A549 (cell line): ENCODE results near the gene CDK10. TPM values are rescaled to one million over a fixed set of nuclear protein-coding genes. Genes with fewer than 3 reads are reported as not detected.

Source experiments
- ATAC-seq, 2 experiments: fragments of 200-7000 bp in 1 of 2; fragments of >200 bp in 1 of 2; cut with Nextera tagmentation in 1 of 2; cut with Tn5 transposase in 1 of 2; 3 replicates each; pipeline versions ENCODE4 v1.8.0 to v1.9.1; 2018 to 2020; ENCODE audit warnings: mild to moderate bottlenecking in 1 of 2, moderate library complexity in 1 of 2
- CTCF ChIA-PET: fragments of 300-600 bp; sonication (Branson Sonifier 250); formaldehyde crosslinking; extraction: SDS; loops from one replicate; lab custom pipeline; 2021; ENCODE audit warnings: antibody characterized with exemption, inconsistent platforms; lab: Yijun Ruan, JAX
- POLR2A ChIA-PET: fragments of 350-600 bp; formaldehyde crosslinking; extraction: SDS; loops from one replicate; lab custom pipeline; 2021; ENCODE audit warnings: antibody characterized with exemption, inconsistent platforms; lab: Yijun Ruan, JAX
- DNase-seq, 2 experiments: peaks; one replicate each; pipeline versions ENCODE4 v3.0.0 to v3.0.0-alpha.2; 2011 to 2016; ENCODE audit warnings: low read depth in 1 of 2, low spot score in 1 of 2
- FAIRE-seq: peaks from 2 replicates; lab custom pipeline; 2011; peaks lifted over from hg19 to GRCh38; lab: Jason Lieb, UNC
- H3K27ac ChIP-seq, 2 experiments: fragments of >200 bp; sonication (Bioruptor Twin); formaldehyde crosslinking; 3 replicates each; pipeline ENCODE4 v1.5.1; 2016 to 2017
- H3K4me1 ChIP-seq: fragments of >200 bp; sonication (Bioruptor Twin); formaldehyde crosslinking; 3 replicates; pipeline ENCODE4 v1.6.1; 2016
- H3K4me2 ChIP-seq: fragments of >200 bp; sonication (Bioruptor Twin); formaldehyde crosslinking; 3 replicates; pipeline ENCODE4 v1.6.1; 2016
- H3K4me3 ChIP-seq: fragments of >200 bp; sonication (Bioruptor Twin); formaldehyde crosslinking; 3 replicates; pipeline ENCODE4 v1.5.1; 2016
- H3K9me3 ChIP-seq: fragments of >200 bp; sonication (Bioruptor Twin); formaldehyde crosslinking; 3 replicates; pipeline ENCODE4 v1.6.1; 2016
- CEBPB ChIP-seq, 2 experiments: fragments of >200 bp in 1 of 2; sonication (Bioruptor Twin) in 1 of 2; formaldehyde crosslinking in 1 of 2; IDR thresholded peaks; 2 replicates each; pipeline ENCODE4 v1.6.1; 2012 to 2016
- CHD2 ChIP-seq: fragments of 150-350 bp; IDR thresholded peaks from 2 replicates; pipeline ENCODE4 v1.6.1; 2014; ENCODE audit warnings: low read length; ENCODE audit not compliant: partially characterized antibody
- EHF ChIP-seq: fragments of 250-450 bp; sonication (Bioruptor Pico); IDR thresholded peaks from 2 replicates; pipeline ENCODE4 v1.5.0; 2020; ENCODE audit warnings: mild to moderate bottlenecking
- EP300 ChIP-seq, 2 experiments: fragments of >200 bp; sonication (Bioruptor Twin); formaldehyde crosslinking; IDR thresholded peaks; 2 replicates in 1 of 2; 3 replicates in 1 of 2; pipeline ENCODE4 v1.6.1; 2016 to 2017
- FOSB ChIP-seq: fragments of 250-450 bp; sonication (Bioruptor Pico); IDR thresholded peaks from 2 replicates; pipeline ENCODE4 v1.5.0; 2020; ENCODE audit warnings: mild to moderate bottlenecking, moderate library complexity
- HEYL ChIP-seq: fragments of 250-450 bp; sonication (Bioruptor Pico); IDR thresholded peaks from 2 replicates; pipeline ENCODE4 v1.8.0; 2021; ENCODE audit warnings: mild to moderate bottlenecking, moderate library complexity
- HOXA7 ChIP-seq: fragments of 250-450 bp; sonication (Bioruptor Pico); IDR thresholded peaks from 2 replicates; pipeline ENCODE4 v1.5.0; 2020; ENCODE audit warnings: mild to moderate bottlenecking, moderate library complexity
- JUN ChIP-seq, 2 experiments: fragments of >200 bp; sonication (Bioruptor Twin); formaldehyde crosslinking; IDR thresholded peaks; 2 replicates in 1 of 2; 3 replicates in 1 of 2; pipeline ENCODE4 v1.6.1; 2016 to 2017
- JUNB ChIP-seq: fragments of >200 bp; sonication (Bioruptor Twin); formaldehyde crosslinking; IDR thresholded peaks from 2 replicates; pipeline ENCODE4 v1.6.1; 2016
- MAZ ChIP-seq: fragments of 150-350 bp; IDR thresholded peaks from 2 replicates; pipeline ENCODE4 v1.6.1; 2014; ENCODE audit warnings: antibody characterized with exemption, low read depth, low read length, borderline replicate concordance
- NFE2L2 ChIP-seq: fragments of 150-350 bp; conservative IDR thresholded peaks from 2 replicates; pipeline ENCODE4 v1.6.1; 2014; ENCODE audit warnings: low read length
- NPAS2 ChIP-seq: fragments of 250-450 bp; sonication (Bioruptor Pico); IDR thresholded peaks from 2 replicates; pipeline ENCODE4 v1.8.0; 2022; ENCODE audit warnings: mild to moderate bottlenecking, moderate library complexity, borderline replicate concordance
- NR3C1 ChIP-seq: fragments of >200 bp; sonication (Bioruptor Twin); formaldehyde crosslinking; IDR thresholded peaks from 3 replicates; pipeline ENCODE4 v1.6.1; 2017
- PHF8 ChIP-seq: fragments of 200-600 bp; sonication (generic); IDR thresholded peaks from 2 replicates; pipeline ENCODE4 v1.6.1; 2016; ENCODE audit warnings: low read depth, mild to moderate bottlenecking, antibody characterized with exemption, moderate library complexity, borderline replicate concordance
- POLR2AphosphoS2 ChIP-seq: conservative IDR thresholded peaks from 2 replicates; pipeline ENCODE4 v1.6.1; 2012; ENCODE audit warnings: low read length, improper control_type of control experiment, inconsistent platforms
- RCOR1 ChIP-seq: fragments of 150-350 bp; IDR thresholded peaks from 2 replicates; pipeline ENCODE4 v1.6.1; 2014; ENCODE audit warnings: antibody characterized with exemption, low read length, low read depth
- RNF2 ChIP-seq: fragments of 200-600 bp; sonication (generic); IDR thresholded peaks from 2 replicates; pipeline ENCODE4 v1.6.1; 2016; ENCODE audit warnings: low read depth, mild to moderate bottlenecking, antibody characterized with exemption, moderate library complexity, borderline replicate concordance
- SMC3 ChIP-seq: fragments of >200 bp; sonication (Bioruptor Twin); formaldehyde crosslinking; IDR thresholded peaks from 3 replicates; pipeline ENCODE4 v1.6.1; 2018; ENCODE audit warnings: inconsistent platforms
- ZFP36 ChIP-seq: fragments of 450-650 bp; IDR thresholded peaks from 2 replicates; pipeline ENCODE4 v1.6.1; 2014; ENCODE audit warnings: borderline replicate concordance; ENCODE audit not compliant: partially characterized antibody
- WGBS: methylation state at CpG from one replicate; pipeline ENCODE4 v1.1.6; 2017; ENCODE audit errors: missing lambda C conversion rate; 5-methylcytosine and 5-hydroxymethylcytosine counted together
- polyA plus RNA-seq, 4 experiments: library from polyadenylated mRNA; depleted of rRNA in 3 of 4; stranded (reverse); fragments of >200 nt; fragmentation: RNase III in 1 of 4; extraction: RNeasy Plus Mini Kit Qiagen cat#74134 plus additional on column Dnase treatment in 1 of 4; gene quantifications; 2 replicates in 3 of 4; 3 replicates in 1 of 4; pipeline ENCODE4 v1.2.3, GENCODE V29; 2011 to 2017
- TF ChIP-seq, protein P1 (sequence below): fragments of 150-350 bp; IDR thresholded peaks from 2 replicates; pipeline ENCODE4 v1.6.1; 2014; ENCODE audit warnings: low read depth, mild to moderate bottlenecking, low read length
- TF ChIP-seq, protein P2 (sequence below): fragments of 450-650 bp; IDR thresholded peaks from 2 replicates; pipeline ENCODE4 v1.6.1; 2014; ENCODE audit warnings: antibody characterized with exemption
- TF ChIP-seq, protein P3 (sequence below): fragments of 250-450 bp; sonication (Bioruptor Pico); IDR thresholded peaks from 2 replicates; pipeline ENCODE4 v1.5.0; 2021; ENCODE audit warnings: mild to moderate bottlenecking, moderate library complexity, borderline replicate concordance
- TF ChIP-seq, protein P4 (sequence below): IDR thresholded peaks from 2 replicates; pipeline ENCODE4 v1.6.1; 2012
- TF ChIP-seq, protein P5 (sequence below): fragments of >200 bp; sonication (Bioruptor Twin); formaldehyde crosslinking; IDR thresholded peaks from 2 replicates; pipeline ENCODE4 v1.6.1; 2016

Gene CDK10
- polyA plus RNA-seq, 2 of the 4 experiments (the other 2 are of a cell fraction): 35.9 to 55.3 TPM

DNA sequence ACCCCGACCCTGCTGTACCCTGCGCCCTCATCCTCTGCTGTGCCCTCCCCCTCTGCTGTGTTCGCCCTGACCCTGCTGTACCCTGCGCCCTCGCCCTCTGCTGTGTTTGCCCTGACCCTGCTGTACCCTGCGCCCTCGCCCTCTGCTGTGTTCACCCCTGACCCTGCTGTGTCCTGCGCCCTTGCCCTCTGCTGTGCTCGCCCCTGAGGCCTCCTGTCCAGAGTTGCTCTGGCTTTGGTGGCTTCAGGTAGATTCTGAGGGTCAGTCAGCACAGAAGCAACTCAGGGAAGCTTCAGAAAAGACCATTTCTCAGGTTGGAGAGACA, 46.4 kb downstream of the CDK10 start:
- Histone ChIP-seq H3K4me3 (no peak overlapping the region), H3K4me2 (no peak overlapping the region), H3K27ac (no peak overlapping the region), H3K9me3 (no peaks in the 10 kb centered on the region), H3K4me1 (no peaks in the 10 kb centered on the region)
- no peak for ATAC-seq
- TF ChIP-seq EP300 (IDR thresholded peaks at IDR 0.05) (no peak), JUN (IDR thresholded peaks at IDR 0.05) (no peak), HEYL (CRISPR knock-in tag) (no peak), RCOR1 (no peak), NFE2L2 (no peak)
- TF ChIP-seq, protein P1, sequence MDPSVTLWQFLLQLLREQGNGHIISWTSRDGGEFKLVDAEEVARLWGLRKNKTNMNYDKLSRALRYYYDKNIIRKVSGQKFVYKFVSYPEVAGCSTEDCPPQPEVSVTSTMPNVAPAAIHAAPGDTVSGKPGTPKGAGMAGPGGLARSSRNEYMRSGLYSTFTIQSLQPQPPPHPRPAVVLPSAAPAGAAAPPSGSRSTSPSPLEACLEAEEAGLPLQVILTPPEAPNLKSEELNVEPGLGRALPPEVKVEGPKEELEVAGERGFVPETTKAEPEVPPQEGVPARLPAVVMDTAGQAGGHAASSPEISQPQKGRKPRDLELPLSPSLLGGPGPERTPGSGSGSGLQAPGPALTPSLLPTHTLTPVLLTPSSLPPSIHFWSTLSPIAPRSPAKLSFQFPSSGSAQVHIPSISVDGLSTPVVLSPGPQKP: no peak
- TF ChIP-seq, protein P2, sequence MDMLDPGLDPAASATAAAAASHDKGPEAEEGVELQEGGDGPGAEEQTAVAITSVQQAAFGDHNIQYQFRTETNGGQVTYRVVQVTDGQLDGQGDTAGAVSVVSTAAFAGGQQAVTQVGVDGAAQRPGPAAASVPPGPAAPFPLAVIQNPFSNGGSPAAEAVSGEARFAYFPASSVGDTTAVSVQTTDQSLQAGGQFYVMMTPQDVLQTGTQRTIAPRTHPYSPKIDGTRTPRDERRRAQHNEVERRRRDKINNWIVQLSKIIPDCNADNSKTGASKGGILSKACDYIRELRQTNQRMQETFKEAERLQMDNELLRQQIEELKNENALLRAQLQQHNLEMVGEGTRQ: no peak
- FAIRE-seq: no peak
- WGBS: 92% methylated on average over 9 of the region's 9 CpGs
- ChIA-PET CTCF (interaction anchor here (1.1 to 1.8 kb wide), 3 partner anchors 14 to 27 kb away, joined by 3 to 8 read pairs (median 3); no protein-coding TSS in a partner anchor), POLR2A (no interaction called here)
- DNase-seq: no peak

DNA sequence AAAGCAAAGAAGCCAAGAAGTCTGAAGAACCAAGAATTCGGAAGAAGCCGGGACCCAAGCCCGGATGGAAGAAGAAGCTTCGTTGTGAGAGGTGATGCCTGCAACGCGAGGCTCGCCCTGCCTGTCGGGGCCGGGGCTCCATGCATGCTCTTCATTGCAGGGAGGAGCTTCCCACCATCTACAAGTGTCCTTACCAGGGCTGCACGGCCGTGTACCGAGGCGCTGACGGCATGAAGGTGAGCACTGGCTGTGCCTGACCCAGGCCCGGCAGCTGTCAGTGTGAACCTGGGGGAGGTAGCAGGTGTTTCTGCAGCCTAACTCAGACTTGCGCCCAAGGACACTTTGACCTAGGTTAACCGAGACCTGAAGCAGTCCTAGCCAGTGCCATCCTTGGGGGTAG, 46.8 kb downstream of the CDK10 start:
- ChIA-PET CTCF (interaction anchor here (1.1 to 1.6 kb wide), 2 partner anchors 28 to 127 kb away, joined by 3 to 9 read pairs; no protein-coding TSS in a partner anchor), POLR2A (no interaction called here)
- WGBS: 92% methylated on average over 17 of the region's 17 CpGs

DNA sequence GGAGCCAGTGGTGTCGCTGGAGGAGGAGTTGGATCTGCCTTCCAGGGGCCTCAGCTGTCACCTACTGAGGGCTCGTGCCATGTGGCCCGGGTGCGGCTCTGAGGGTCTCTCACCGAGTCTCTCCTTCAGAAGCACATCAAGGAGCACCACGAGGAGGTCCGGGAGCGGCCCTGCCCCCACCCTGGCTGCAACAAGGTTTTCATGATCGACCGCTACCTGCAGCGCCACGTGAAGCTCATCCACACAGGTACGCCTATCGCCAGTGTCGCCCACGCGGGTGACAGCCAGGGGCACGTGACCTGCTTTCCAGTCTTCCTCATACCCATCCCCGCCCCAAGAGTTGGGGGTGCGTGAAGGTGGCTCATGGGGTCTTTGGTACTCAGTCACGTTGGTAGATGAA, 47.3 kb downstream of the CDK10 start:
- Histone ChIP-seq H3K27ac (no peak overlapping the region), H3K4me1 (no peaks in the 10 kb centered on the region), H3K9me3 (no peaks in the 10 kb centered on the region), H3K4me3 (no peak overlapping the region), H3K4me2 (no peak overlapping the region)
- ChIA-PET CTCF (interaction anchor here (1.1 to 1.6 kb wide), 2 partner anchors 28 to 127 kb away, joined by 3 to 9 read pairs; no protein-coding TSS in a partner anchor), POLR2A (no interaction called here)
- TF ChIP-seq CEBPB (IDR thresholded peaks at IDR 0.05) (no peak), EHF (no peak), ZFP36 (no peak), SMC3 (no peak), NR3C1 (no peak), PHF8 (no peak), NPAS2 (no peak), HOXA7 (CRISPR knock-in tag) (no peak), JUNB (no peak), CHD2 (no peak)
- TF ChIP-seq, protein P3, sequence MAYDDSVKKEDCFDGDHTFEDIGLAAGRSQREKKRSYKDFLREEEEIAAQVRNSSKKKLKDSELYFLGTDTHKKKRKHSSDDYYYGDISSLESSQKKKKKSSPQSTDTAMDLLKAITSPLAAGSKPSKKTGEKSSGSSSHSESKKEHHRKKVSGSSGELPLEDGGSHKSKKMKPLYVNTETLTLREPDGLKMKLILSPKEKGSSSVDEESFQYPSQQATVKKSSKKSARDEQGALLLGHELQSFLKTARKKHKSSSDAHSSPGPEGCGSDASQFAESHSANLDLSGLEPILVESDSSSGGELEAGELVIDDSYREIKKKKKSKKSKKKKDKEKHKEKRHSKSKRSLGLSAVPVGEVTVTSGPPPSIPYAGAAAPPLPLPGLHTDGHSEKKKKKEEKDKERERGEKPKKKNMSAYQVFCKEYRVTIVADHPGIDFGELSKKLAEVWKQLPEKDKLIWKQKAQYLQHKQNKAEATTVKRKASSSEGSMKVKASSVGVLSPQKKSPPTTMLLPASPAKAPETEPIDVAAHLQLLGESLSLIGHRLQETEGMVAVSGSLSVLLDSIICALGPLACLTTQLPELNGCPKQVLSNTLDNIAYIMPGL (CRISPR knock-in tag): no peak
- TF ChIP-seq, protein P4, sequence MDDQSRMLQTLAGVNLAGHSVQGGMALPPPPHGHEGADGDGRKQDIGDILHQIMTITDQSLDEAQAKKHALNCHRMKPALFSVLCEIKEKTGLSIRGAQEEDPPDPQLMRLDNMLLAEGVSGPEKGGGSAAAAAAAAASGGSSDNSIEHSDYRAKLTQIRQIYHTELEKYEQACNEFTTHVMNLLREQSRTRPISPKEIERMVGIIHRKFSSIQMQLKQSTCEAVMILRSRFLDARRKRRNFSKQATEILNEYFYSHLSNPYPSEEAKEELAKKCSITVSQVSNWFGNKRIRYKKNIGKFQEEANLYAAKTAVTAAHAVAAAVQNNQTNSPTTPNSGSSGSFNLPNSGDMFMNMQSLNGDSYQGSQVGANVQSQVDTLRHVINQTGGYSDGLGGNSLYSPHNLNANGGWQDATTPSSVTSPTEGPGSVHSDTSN: no peak
- WGBS: 91% methylated on average over 21 of the region's 21 CpGs
- FAIRE-seq (no peak), ATAC-seq (no peak), DNase-seq (no peak)

More for the DNA sequence above, 46.8 kb downstream of the CDK10 start:
- no peaks in the 10 kb centered on the region for H3K9me3 ChIP-seq
- TF ChIP-seq RNF2: no peak
- TF ChIP-seq EHF: no peak
- no peak for TF ChIP-seq POLR2AphosphoS2
- TF ChIP-seq CHD2: no peak
- no peak for TF ChIP-seq MAZ
- TF ChIP-seq FOSB: no peak
- no peak for TF ChIP-seq EP300 (IDR thresholded peaks at IDR 0.05)
- TF ChIP-seq, protein P5, sequence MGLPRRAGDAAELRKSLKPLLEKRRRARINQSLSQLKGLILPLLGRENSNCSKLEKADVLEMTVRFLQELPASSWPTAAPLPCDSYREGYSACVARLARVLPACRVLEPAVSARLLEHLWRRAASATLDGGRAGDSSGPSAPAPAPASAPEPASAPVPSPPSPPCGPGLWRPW: no peak
- TF ChIP-seq JUN (IDR thresholded peaks at IDR 0.05): no peak
- ATAC-seq (no peak), FAIRE-seq (no peak), DNase-seq (no peak)
- H3K4me1 ChIP-seq: no peaks in the 10 kb centered on the region
- H3K27ac ChIP-seq: no peak overlapping the region
- H3K4me2 ChIP-seq: no peak overlapping the region
- H3K4me3 ChIP-seq: no peak overlapping the region
